C4-2B (cell line): ENCODE data around the gene DOK4.
A peak's percentile ranks its signal among the peaks of the same experiment; 100 is the strongest.

Experiments used
- H3K27ac ChIP-seq: fragments of 450-650 bp; 2 replicates; pipeline ENCODE4 v1.5.1; 2017
- ZFX ChIP-seq: fragments of 450-650 bp; IDR thresholded peaks from 2 replicates; pipeline ENCODE4 v1.6.1; 2017
- TF ChIP-seq, protein P1 (sequence below): fragments of 450-650 bp; conservative IDR thresholded peaks from 2 replicates; pipeline ENCODE4 v1.5.1; 2017; ENCODE audit warnings: mild to moderate bottlenecking

DOK4 gene

DNA sequence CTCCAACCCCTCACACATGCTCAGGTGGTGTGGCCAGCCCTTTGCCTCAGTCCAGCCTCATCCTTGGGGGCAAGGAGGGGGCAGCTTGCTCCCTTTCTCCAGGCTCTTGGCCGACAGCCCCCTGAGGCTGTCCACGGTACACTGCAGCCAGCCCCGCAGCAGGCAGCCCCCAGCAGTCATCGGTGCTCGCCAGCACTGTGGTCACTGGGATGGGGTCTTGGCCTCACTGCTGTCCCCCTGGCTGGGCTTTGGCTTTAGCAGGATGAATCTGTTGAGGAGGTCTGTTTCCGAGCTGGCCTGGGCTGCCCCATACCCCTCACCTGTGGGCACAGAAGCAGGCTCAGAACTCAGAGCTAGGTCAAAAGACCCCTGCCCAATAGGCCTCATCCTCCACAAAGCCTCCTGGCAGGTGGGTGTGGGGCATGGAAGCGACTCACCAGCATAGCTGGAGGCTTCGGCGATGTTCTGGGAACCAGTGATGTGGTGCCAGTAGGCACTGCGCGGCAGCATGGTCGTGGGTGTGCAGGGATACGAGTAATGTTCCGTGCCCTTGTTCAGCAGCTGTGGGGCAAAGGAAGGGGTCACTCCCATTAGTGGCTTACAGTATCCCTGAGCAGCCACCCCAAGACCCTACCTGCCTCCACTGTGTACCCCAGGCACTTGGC is 13.0 kb downstream of the DOK4 start:
- TF ChIP-seq, protein P1, sequence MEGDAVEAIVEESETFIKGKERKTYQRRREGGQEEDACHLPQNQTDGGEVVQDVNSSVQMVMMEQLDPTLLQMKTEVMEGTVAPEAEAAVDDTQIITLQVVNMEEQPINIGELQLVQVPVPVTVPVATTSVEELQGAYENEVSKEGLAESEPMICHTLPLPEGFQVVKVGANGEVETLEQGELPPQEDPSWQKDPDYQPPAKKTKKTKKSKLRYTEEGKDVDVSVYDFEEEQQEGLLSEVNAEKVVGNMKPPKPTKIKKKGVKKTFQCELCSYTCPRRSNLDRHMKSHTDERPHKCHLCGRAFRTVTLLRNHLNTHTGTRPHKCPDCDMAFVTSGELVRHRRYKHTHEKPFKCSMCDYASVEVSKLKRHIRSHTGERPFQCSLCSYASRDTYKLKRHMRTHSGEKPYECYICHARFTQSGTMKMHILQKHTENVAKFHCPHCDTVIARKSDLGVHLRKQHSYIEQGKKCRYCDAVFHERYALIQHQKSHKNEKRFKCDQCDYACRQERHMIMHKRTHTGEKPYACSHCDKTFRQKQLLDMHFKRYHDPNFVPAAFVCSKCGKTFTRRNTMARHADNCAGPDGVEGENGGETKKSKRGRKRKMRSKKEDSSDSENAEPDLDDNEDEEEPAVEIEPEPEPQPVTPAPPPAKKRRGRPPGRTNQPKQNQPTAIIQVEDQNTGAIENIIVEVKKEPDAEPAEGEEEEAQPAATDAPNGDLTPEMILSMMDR: no peak
- no peak for TF ChIP-seq ZFX
- H3K27ac ChIP-seq: no peak overlapping the region

DNA sequence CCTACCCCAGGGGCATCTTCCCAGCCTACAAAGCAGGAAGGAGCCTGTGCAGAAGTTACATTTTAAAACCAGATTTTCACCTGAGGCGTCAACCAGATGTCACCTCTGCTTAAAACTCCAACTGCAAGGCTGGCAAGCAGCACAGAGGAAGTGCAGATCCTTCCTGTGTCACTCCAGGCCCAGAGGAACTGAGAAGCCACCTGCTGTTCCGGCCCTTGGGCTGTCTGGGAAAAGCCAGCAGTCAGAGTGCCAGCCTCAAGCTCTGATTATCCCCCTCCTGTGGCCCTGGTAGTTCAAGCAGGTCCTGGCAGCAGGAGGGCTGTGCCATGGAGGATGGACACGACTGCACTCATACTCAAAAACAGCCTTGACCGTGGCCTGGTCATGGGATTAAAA is 13.6 kb downstream of the DOK4 start:
- no peak overlapping the region for H3K27ac ChIP-seq
- TF ChIP-seq, protein P1: no peak
- TF ChIP-seq ZFX: no peak

DNA sequence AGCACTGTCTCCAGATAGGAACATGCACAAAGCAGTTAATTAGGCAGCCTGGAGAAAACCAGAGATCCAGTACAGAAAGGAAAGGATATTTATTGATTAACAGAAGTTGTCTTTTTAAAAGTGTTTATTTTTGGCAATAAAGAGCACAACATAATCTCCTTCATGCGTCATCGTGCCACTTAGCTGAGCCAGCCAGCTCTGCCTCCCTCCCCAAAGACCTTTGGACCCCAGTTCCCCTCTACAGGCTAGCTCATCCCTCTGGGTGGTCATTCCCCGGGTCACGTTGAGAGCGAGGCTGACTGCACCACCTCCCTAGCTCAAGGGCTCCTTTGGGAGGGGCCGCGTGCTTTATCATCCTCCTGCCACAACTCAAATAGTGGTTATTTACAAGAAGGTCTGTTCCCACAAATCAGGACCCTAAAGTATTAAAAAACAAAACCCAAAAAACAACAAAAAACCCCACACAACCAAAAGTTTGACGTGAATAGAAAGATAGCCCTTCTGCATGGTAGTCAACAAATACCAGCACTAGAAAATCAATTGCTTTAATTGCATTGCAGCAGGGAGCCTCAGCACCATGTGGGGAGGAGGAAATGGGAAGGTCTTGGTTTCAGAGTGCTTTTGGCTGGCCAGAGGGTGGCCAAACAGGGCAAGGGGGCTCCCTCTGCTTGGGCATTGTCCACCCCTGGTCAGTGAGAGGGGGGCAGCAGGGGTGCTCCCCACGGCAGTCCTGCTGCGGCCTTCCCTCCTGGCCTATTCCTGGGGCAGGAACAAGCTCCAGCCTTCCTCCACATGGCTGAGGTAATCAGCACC is 14.2 kb downstream of the DOK4 start:
- no peak overlapping the region for H3K27ac ChIP-seq
- TF ChIP-seq, protein P1: no peak
- no peak for TF ChIP-seq ZFX

DNA sequence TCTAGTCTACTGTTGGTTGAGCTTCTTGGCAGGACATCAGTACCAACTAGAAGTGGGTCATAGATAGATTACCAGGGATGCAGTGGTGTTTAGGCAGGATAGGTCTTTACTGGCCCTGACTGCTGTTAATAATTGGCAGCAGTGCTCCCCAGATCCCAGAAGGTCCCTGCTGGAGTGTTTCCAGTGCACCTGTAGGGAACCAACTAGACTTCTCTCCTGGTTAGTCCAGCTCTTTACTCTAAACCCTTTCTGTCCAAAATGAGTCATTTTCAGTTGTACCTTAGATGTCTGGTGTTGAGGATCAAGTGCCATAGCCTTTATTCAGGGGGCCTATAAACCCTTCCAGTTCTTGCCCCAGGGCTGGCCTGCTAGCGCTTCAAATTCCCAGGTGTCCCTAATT is 15.1 kb downstream of the DOK4 start:
- TF ChIP-seq, protein P1: no peak
- TF ChIP-seq ZFX: no peak
- H3K27ac ChIP-seq: 0 out of 2 replicates have a peak overlapping the region, but pooled peaks have one; percentile 11

DNA sequence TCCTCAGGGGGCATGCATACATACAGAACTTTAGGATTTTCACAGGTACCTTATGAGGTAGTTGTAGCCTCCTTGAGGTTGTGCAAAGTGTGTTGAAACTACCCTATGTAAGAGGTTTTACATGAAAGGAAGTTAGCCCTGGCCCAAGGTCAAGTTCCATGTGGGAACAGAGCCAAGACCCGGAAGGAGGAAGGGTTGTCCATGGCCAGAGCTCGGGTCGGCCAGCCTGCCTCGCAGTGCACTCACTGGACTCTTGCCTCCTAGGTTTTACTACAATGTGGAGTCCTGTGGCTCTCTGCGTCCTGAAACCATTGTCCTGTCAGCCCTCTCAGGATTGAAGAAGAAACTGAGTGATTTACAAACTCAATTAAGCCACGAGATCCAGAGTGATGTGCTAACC is 15.6 kb downstream of the DOK4 start:
- peak overlapping the region; percentile 11; the same call in 1 of the 2 replicates for H3K27ac ChIP-seq
- TF ChIP-seq ZFX: no peak
- TF ChIP-seq, protein P1: no peak

DNA sequence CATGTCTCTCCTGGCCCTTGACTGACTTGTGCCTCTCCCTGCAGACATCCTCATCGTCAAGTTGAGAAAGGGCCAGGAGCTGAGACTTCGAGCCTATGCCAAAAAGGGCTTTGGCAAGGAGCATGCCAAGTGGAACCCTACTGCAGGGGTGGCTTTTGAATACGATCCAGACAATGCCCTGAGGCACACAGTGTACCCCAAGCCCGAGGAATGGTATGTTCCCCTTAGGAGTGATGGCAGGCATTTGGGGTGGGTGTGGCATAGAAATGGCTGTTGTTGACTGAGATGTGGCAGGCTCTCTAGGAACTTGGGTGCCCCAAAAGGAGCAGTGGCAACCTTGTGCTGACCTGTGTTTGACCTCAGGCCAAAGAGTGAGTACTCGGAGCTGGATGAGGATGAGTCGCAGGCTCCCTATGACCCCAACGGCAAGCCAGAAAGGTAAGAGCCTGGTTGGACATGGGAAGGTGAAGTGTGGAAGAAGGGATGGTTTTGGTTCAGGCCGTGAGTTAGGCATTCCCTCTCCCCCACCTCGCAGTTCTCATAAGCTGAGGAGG is 16.3 kb downstream of the DOK4 start:
- peak overlapping the region; percentile 11; the same call in 1 of the 2 replicates for H3K27ac ChIP-seq

More for the DNA sequence above, 16.3 kb downstream of the DOK4 start:
- TF ChIP-seq, protein P1: no peak
- no peak for TF ChIP-seq ZFX
